Measurements from ENCODE around the gene RPTOR.

RPTOR gene

GRCh38 chr17:80586846-80587228 is 42.2 kb downstream of the RPTOR start:
- no peak for DNase-seq (ENCODE audit: low read depth in 3 of 3)

DNA sequence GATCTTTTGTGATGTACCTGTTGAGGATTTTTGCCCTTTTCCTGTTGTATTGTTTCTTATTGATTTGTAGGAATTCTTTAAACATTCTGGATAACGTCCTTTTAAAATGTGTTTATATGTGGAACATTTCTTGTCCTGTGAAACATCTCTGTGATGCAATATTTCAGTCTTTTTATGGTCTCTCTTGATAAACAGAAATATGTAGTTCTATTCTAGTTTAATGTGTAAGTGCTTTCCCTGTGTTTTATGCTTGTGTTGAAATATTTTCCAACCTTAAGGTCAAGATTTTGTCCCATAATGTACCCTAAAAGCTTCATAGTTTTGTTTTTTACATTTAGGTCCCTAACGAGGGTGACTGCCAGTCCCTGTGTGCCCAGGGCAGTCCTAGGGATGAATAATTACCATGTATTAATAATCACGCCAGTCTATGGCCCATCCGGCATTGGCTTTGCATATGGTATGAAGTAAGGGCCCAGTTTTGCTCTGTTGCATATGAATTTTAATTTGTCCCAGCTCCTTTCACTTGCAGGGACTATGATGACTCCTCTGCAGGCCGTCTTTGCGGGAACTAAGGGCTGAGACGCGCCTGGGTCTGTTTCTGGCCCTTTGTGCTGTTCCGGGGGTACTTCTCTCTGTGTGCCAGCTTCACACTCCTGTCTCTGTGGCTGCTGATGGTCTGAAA is 44.2 kb downstream of the RPTOR start:
- DNase-seq (ENCODE audit: low read depth in 3 of 3), result no peak

- no peak for DNase-seq (ENCODE audit: low read depth in 3 of 3)
Measured at GRCh38 chr17:80591788-80592187, 47.1 kb downstream of the RPTOR start.

DNA sequence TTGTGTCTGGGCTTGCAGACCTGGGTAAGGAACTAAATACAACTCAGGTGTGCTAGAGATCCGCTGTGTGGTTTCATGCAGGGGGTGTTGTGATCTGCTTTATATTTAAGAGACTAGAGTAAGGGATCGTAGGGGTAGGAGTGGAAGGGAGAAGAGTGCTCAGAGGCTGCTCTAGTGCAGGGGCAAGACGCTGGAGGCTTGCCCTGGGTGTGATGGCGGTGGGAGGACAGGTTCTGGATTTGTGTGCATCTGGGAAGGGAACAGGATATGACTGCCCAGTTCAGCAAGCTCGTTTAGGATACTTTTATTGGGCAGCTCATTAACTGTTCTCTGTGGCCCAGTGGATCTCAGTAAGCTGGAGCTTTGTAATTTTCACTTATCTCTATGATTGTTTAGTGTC is 47.6 kb downstream of the RPTOR start:
- no peak for DNase-seq (ENCODE audit: low read depth in 3 of 3)

DNA sequence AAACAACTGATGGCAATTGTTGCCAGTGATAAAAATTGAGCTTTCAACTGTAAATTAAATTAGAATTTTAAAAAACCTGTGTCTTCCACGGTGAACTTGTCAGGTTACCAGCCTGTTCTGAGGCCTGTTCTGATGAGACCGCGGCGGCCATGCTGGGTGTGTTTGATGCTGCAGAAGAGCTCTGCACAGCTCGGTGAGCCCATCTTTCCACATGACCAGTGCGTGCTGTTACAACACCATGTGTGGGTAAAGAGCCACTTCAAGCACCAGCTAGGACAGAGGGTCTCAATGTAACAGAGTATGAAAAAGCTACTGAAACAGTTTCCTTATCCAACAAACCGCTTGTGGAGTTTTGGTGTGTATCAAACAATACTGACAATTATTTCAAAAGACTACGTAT is 48.5 kb downstream of the RPTOR start:
- DNase-seq (ENCODE audit: low read depth in 3 of 3), result no peak

- DNase-seq (ENCODE audit: low read depth in 3 of 3), result no peak
Measured at GRCh38 chr17:80594431-80595269, 50.0 kb downstream of the RPTOR start.

DNA sequence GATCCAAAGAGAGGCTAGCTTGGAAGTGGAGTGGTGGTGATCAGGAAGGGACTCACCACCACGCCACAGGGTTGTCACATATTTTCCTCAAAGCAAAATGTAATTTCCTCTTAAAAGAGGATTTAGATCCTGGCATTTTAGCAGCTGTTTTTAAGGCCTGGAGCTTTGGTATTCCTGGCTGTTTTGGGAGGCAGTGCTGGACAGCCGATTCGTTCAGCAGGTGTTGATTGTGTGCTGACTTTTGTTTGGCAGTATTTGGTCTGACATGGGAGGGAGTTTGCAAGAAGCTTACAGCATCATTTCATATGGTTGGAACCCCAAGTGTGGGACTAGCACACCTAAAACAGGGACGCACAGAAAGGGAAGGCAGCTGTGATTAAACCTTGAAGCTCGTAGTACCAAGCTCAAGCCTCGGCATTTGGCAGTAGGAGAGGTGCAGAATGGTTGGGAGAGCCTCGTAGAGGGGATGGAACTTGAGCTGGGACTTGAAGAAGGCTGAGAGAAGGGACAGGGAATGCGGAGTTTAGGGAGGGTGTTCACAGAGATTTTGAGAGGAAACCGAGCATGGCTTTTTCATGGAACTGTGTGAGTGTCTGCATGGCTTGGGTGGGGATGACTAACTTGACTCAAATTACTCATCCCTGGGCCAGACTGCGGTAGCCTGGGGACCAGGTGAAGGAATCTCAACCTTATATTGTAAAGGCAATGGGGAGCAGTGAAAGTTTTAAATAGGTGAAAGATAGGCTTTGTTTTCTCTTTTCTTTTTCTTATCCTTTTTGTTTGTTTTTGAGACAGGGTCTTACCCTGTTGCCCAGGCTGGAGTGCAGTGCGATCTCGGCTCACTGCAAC is 52.3 kb downstream of the RPTOR start:
- no peak for DNase-seq (ENCODE audit: low read depth in 3 of 3)

DNA sequence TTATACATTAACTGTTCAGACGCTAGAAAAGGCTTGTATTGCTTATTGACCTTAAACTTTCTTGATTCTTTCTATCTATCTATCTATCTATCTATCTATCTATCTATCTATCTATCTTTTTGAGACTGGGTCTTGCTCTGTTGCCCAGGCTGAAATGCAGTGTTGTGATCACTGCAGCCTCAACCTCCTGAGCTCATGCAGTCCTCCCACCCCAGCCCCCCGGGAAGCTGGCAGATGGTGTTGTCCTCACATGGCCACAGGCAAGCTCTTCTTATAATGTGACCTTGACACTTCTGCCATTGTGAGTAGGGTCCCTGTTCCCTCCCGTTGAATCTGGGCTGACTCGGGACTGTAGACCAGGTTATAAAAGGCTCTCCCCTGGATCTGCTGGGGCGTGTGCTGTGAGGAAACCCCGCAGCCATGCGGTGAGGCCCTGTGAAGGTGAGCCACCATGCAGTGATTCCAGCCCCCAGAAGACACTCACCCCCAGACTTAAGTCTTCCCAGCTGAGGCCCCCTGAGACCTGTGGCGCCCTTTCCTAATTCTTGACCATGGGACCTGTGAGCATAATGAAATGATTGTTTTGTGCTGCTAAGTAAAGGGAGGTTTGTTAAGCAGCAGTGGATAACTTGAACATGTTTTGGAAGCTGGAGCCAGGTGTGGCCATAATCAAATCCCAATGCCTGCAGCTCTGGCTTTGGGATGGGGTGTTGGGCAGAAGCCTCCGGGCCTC is 54.3 kb downstream of the RPTOR start:
- no peak for DNase-seq (ENCODE audit: low read depth in 3 of 3)

- DNase-seq (ENCODE audit: low read depth in 3 of 3), result no peak
Measured at GRCh38 chr17:80599546-80600305, 55.1 kb downstream of the RPTOR start.

GRCh38 chr17:80601146-80601545 is 56.5 kb downstream of the RPTOR start:
- DNase-seq (ENCODE audit: low read depth in 3 of 3), result no peak

DNA sequence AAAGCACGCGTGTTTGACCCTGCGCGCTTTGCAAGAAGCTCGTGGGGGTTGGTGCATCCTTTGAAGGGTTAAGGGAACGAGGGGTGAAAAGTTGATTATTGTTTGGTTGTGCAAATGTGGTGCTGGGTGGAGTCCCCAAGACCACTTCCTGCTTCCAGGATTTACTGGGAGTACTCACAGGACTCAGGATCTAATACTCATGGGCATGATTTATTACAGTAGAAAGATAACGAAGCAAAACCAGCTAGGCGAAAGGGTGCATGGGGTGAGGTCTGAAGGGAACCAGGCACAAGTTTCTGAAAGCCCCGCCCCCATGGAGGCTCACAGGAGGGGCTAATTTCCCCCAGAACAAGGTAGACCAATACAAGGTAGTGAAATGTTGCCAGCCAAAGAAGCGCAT is 58.8 kb downstream of the RPTOR start:
- no peak for DNase-seq (ENCODE audit: low read depth in 3 of 3)

DNA sequence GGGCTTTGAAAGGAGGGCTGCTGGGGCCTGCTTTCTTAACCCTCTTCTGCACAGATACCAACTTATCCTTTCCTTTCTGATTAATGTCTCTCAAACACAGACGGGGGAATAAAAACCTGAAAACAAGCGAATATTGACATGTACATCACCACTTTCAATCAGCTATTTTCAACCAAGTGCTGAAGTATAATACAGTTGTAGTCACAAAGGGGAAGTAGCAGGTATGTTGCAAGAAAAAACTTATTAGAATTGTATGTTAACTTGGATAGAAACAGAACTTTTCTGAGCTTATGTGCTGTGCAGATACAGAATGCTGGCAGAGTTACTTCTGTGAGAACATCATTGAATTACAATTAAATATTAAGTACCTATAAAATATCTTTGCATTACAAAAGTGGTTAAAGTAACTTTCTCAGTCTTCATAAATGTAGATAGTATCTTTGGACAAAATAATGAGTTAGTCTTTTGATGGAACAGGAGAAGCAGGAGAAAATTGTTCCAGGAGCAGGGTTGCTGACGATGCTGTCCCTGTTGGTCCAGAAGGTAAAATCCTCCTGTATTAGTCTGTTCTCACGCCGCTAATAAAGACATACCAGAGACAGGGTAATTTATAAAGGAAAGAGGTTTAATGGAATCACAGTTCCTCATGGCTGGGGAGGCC is 59.5 kb downstream of the RPTOR start:
- DNase-seq (ENCODE audit: low read depth in 3 of 3), result no peak

DNA sequence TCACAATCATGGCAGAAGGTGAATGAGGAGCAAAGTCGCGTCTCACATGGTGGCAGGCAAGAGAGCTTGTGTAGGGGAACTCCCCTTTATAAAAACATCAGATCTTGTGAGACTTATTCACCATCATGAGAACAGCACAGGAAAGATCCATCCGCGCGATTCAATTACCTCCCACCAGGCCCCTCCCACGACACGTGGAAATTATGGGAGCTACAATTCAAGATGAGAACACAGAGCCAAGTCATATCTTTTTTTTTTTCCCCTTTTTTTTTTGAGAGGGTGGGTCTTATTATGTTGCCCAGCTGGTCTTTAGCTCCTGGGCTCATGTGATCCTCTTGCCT is 60.0 kb downstream of the RPTOR start:
- no peak for DNase-seq (ENCODE audit: low read depth in 3 of 3)

DNA sequence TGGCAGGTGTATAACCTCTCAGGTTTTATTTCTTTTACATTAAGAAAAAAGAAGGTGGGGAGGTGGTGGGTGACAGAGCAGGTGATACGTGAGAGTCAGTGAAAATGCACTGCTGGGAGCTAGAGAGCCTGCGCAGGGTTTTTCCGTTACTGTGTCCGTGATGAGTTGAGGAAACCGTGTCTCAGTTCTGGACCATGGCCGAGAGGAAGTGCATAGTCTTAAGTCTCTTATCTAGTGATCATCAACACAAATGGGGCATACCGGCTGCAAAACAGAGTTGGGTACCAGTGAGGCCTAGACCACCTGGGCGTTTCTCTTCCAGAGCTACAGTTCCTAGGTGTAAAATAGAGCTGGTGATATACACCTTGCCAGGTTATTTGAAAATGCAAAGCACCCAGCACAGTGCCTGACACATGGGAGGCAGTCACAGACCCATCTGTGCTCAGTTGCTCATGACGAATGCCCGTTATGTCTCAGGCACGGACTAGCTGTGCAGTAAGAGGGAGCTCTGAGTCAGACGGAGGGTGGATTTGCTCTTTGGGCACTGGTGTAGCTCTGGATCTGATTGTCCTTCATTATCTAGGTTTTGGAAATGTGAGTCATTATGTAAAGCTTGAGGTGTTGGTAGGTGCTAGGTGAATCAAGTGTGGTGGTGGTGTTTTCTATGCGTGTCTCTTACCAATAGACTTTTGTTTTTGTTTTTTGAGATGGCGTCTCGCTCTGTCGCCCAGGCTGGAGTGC is 60.9 kb downstream of the RPTOR start:
- peak in 2 of 3 experiments; percentile 14 to 40 for DNase-seq (ENCODE audit: low read depth in 3 of 3)

- DNase-seq (ENCODE audit: low read depth in 3 of 3), result no peak
Measured at GRCh38 chr17:80608326-80608725, 63.7 kb downstream of the RPTOR start.

DNA sequence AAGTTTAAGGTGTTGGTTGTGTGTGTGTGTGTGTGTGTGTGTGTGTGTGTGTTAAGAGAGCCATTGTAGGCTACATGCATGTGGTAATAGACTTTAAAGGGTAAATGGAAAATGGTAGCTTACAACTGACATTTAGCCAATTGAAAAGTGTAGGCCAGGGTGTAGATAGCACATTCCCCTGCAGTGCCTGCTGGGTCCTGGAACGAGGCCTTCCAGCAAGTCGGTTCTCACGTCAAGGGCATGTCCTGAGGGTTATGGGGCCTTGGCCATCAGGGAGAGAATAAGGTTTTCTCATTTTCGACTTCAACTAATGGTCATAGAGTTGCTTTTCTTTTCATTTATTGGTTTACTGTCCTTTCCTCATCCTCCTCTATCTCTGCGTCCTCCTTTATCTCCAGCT is 65.1 kb downstream of the RPTOR start:
- no peak for DNase-seq (ENCODE audit: low read depth in 3 of 3)

DNA sequence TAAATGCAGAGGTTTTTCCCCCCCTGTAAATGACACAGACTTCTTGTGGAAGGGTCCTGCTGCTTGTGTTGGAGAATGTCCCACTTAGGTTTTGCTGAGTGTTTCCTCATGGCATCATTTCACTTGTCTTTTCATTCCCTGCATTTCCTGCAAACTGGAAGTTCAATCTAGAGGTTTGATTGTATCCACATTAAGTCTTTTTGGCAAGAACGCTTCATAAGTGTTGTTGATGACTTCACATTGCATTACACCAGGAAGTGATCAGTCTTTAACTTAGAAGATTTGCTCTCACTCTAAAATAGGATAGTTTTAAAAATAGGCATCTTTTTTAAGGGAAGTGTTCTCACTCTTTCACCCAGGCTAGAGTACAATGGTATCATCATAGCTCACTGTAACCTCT is 67.2 kb downstream of the RPTOR start:
- no peak for DNase-seq (ENCODE audit: low read depth in 3 of 3)

DNA sequence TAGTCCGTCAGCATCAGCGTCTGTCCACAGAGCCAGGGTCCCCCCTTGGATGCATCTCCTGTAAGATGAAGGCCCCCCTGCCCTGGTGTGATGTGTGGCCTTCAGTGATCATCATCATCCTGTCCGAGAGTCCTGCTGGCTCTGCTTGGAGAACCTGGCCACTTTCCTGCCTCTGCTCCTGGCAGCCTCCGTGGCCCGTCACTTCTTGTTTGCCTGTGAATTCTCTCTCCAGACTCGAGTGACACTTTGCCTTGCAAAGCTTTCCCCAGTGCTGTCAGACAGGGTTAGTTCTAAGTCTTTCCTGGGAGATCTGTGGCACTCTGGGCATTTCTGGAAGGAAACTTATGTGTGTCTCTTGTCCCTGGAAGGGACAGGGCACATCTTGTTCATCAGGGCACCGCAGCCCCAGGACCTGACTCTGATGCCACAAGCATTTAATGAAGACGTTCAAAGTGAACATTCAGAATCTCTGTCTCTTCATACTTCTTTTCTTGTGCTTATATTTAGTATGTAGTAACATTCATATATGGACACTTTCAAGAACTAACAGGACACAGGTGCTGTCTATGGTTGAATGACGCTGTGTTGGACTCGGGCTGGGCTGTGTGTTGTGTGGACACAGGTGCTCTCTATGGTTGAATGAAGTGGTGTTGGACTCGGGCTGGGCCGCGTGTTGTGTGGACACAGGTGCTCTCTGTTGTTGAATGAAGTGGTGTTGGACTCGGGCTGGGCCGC is 68.5 kb downstream of the RPTOR start:
- DNase-seq (ENCODE audit: low read depth in 3 of 3), result no peak

- DNase-seq (ENCODE audit: low read depth in 3 of 3), result no peak
Measured at GRCh38 chr17:80613732-80614071, 69.1 kb downstream of the RPTOR start.

All from stimulated activated CD4-positive, alpha-beta T cell treated with anti-CD3 and anti-CD28 coated beads, TNF-alpha, amount 100 ng/mL, for 4 hours (primary cell).